HCT116 (cell line): Measurements from ENCODE around the gene PANK1. TPM values are rescaled to one million over a fixed set of nuclear protein-coding genes. Genes with fewer than 3 reads are reported as not detected.

Experiments used
- ATAC-seq: fragments of 200-7000 bp; cut with Tn5 transposase; 2 replicates; pipeline ENCODE4 v1.9.1; 2020; ENCODE audit warnings: mild to moderate bottlenecking, moderate library complexity
- BruUV-seq: library from RNA; stranded (reverse); fragments of 400-500 nt; replicated peaks from 2 replicates; lab custom pipeline; 2021; lab: Mats Ljungman, UMichigan
- CTCF ChIA-PET: fragments of 300-600 bp; sonication (Branson Sonifier 250); formaldehyde crosslinking; loops from one replicate; lab custom pipeline; 2021; ENCODE audit warnings: antibody characterized with exemption; lab: Charles Lee
- POLR2A ChIA-PET: fragments of 300-600, 350-600 bp; sonication (Branson Sonifier 250); formaldehyde crosslinking; loops from one replicate; lab custom pipeline; 2021; ENCODE audit warnings: antibody characterized with exemption; lab: Charles Lee
- RAD21 ChIA-PET, 2 experiments: fragments of 300-600 bp; sonication (Branson Sonifier 250); formaldehyde crosslinking; loops; one replicate each; lab custom pipeline; 2023; ENCODE audit warnings: low total read pairs in 2 of 2; ENCODE audit not compliant: uncharacterized antibody in 2 of 2, unreplicated experiment in 2 of 2, low non-redundant PET in 1 of 2; lab: Charles Lee
- DNase-seq: peaks from one replicate; pipeline ENCODE4 v3.0.0-alpha.2; 2010; ENCODE audit warnings: low read depth, low spot score
- H2AFZ ChIP-seq: fragments of 200-600 bp; shearing (Covaris generic), sonication (generic); 2 replicates; pipeline ENCODE4 v1.6.1; 2017; ENCODE audit warnings: low read depth, mixed run types, mixed read lengths, antibody characterized with exemption, low read length; ENCODE audit not compliant: poor library complexity, severe bottlenecking
- H3K27ac ChIP-seq: 2 replicates; pipeline ENCODE4 v1.5.1; 2012; ENCODE audit warnings: low read depth, low read length
- H3K27me3 ChIP-seq: fragments of 200-600 bp; sonication (generic); 2 replicates; pipeline ENCODE4 v1.6.1; 2016; ENCODE audit warnings: mixed run types, low read length, mixed read lengths; ENCODE audit not compliant: insufficient read depth
- H3K36me3 ChIP-seq, 2 experiments: fragments of 200-500 bp in 1 of 2; fragments of 200-600 bp in 1 of 2; sonication (Bioruptor generic) in 1 of 2; sonication (generic) in 1 of 2; 2 replicates each; pipeline versions ENCODE4 v1.5.1 to v1.6.1; 2014 to 2016; ENCODE audit warnings: low read length in 2 of 2, inconsistent platforms in 1 of 2, mixed read lengths in 1 of 2, mixed run types in 1 of 2; ENCODE audit not compliant: insufficient read depth in 2 of 2, control insufficient read depth in 1 of 2
- H3K4me1 ChIP-seq, 2 experiments: fragments of 200-600 bp in 1 of 2; sonication (generic) in 1 of 2; 2 replicates each; pipeline versions ENCODE4 v1.5.1 to v1.6.1; 2012 to 2017; ENCODE audit warnings: low read length in 2 of 2, inconsistent platforms in 1 of 2, mild to moderate bottlenecking in 1 of 2, mixed read lengths in 1 of 2, mixed run types in 1 of 2, moderate library complexity in 1 of 2; ENCODE audit not compliant: insufficient read depth in 2 of 2, control insufficient read depth in 1 of 2
- H3K4me2 ChIP-seq: fragments of 200-600 bp; sonication (generic); 2 replicates; pipeline ENCODE4 v1.6.1; 2017; ENCODE audit warnings: mixed run types, low read length, mixed read lengths
- H3K4me3 ChIP-seq, 2 experiments: fragments of 200-600 bp in 1 of 2; sonication (generic) in 1 of 2; replicated peaks in 1 of 2; 2 replicates each; pipeline ENCODE4 v1.5.1; 2011 to 2016; ENCODE audit warnings: low read length in 2 of 2, control low read depth in 1 of 2, low read depth in 1 of 2, mild to moderate bottlenecking in 1 of 2, mixed read lengths in 1 of 2, mixed run types in 1 of 2
- H3K79me2 ChIP-seq: fragments of 200-600 bp; sonication (generic); 2 replicates; pipeline ENCODE4 v1.6.1; 2017; ENCODE audit warnings: mild to moderate bottlenecking, mixed run types, low read length, moderate library complexity, mixed read lengths; ENCODE audit not compliant: insufficient read depth
- H3K9ac ChIP-seq: fragments of 200-600 bp; sonication (generic); 2 replicates; pipeline ENCODE4 v1.6.1; 2016; ENCODE audit warnings: low read length, mixed read lengths
- H3K9me2 ChIP-seq: fragments of 200-600 bp; sonication (generic), shearing (Covaris generic); 2 replicates; pipeline ENCODE4 v1.6.1; 2017; ENCODE audit warnings: mixed run types, mild to moderate bottlenecking, moderate library complexity; ENCODE audit not compliant: insufficient read depth
- H3K9me3 ChIP-seq, 2 experiments: fragments of 200-500 bp in 1 of 2; fragments of 200-600 bp in 1 of 2; sonication (Bioruptor generic) in 1 of 2; sonication (generic) in 1 of 2; 2 replicates each; pipeline ENCODE4 v1.6.1; 2014 to 2017; ENCODE audit warnings: low read length in 2 of 2, mixed read lengths in 2 of 2, inconsistent platforms in 1 of 2, low read depth in 1 of 2, mild to moderate bottlenecking in 1 of 2, mixed run types in 1 of 2, moderate library complexity in 1 of 2; ENCODE audit not compliant: control insufficient read depth in 1 of 2, insufficient read depth in 1 of 2
- H4K20me1 ChIP-seq: fragments of 200-600 bp; sonication (generic), shearing (Covaris generic); 2 replicates; pipeline ENCODE4 v1.6.1; 2017; ENCODE audit warnings: mixed run types, mild to moderate bottlenecking, moderate library complexity; ENCODE audit not compliant: insufficient read depth
- CBX3 ChIP-seq: IDR thresholded peaks from 2 replicates; pipeline ENCODE4 v1.6.1; 2012; ENCODE audit warnings: low read depth
- CEBPB ChIP-seq: IDR thresholded peaks from 2 replicates; pipeline ENCODE4 v1.6.1; 2012; ENCODE audit warnings: low read depth
- CTCF ChIP-seq, 3 experiments: fragments of 200-600 bp in 1 of 3; sonication (generic) in 1 of 3; IDR thresholded peaks in 2 of 3; conservative IDR thresholded peaks in 1 of 3; 2 replicates each; pipeline ENCODE4 v1.5.1; 2012 to 2017; ENCODE audit warnings: low read depth in 2 of 3, low read length in 2 of 3, antibody characterized with exemption in 1 of 3, borderline replicate concordance in 1 of 3, control low read depth in 1 of 3, mild to moderate bottlenecking in 1 of 3, mixed read lengths in 1 of 3, mixed run types in 1 of 3, moderate library complexity in 1 of 3; ENCODE audit not compliant: insufficient read depth in 1 of 3
- EGR1 ChIP-seq: IDR thresholded peaks from 2 replicates; pipeline ENCODE4 v1.6.1; 2012; ENCODE audit warnings: low read depth
- ELF1 ChIP-seq: IDR thresholded peaks from 2 replicates; pipeline ENCODE4 v1.6.1; 2012; ENCODE audit warnings: low read depth, borderline replicate concordance
- EZH2 ChIP-seq: fragments of 200-600 bp; sonication (generic); IDR thresholded peaks from 2 replicates; pipeline ENCODE4 v1.6.1; 2017; ENCODE audit warnings: antibody characterized with exemption, mixed run types
- EZH2phosphoT487 ChIP-seq: fragments of 200-600 bp; IDR thresholded peaks from 2 replicates; pipeline ENCODE4 v1.6.1; 2018; ENCODE audit warnings: antibody characterized with exemption, borderline replicate concordance
- POLR2A ChIP-seq: IDR thresholded peaks from 2 replicates; pipeline ENCODE4 v1.7.0; 2011; ENCODE audit warnings: borderline replicate concordance; ENCODE audit not compliant: insufficient read depth, insufficient read length; ENCODE audit errors: extremely low read depth
- POLR2AphosphoS5 ChIP-seq: IDR thresholded peaks from 2 replicates; pipeline ENCODE4 v1.6.1; 2011; ENCODE audit warnings: mild to moderate bottlenecking, low read depth, low read length, moderate library complexity
- RAD21 ChIP-seq: IDR thresholded peaks from 2 replicates; pipeline ENCODE4 v1.6.1; 2012; ENCODE audit warnings: low read depth, mild to moderate bottlenecking
- REST ChIP-seq: IDR thresholded peaks from 2 replicates; pipeline ENCODE4 v1.6.1; 2012; ENCODE audit warnings: low read depth
- SP1 ChIP-seq: IDR thresholded peaks from 2 replicates; pipeline ENCODE4 v1.6.1; 2012; ENCODE audit warnings: low read depth
- SRF ChIP-seq: IDR thresholded peaks from 2 replicates; pipeline ENCODE4 v1.6.1; 2012; ENCODE audit warnings: low read depth
- TCF7L2 ChIP-seq: IDR thresholded peaks from 2 replicates; pipeline ENCODE4 v1.7.0; 2011; ENCODE audit warnings: borderline replicate concordance, inconsistent platforms; ENCODE audit not compliant: insufficient read depth, insufficient read length; ENCODE audit errors: extremely low read depth
- YY1 ChIP-seq: IDR thresholded peaks from 2 replicates; pipeline ENCODE4 v1.6.1; 2011; ENCODE audit warnings: low read length, low read depth, moderate library complexity, mild to moderate bottlenecking; ENCODE audit not compliant: insufficient replicate concordance; ENCODE audit errors: extremely low read depth
- ZFX ChIP-seq: fragments of 450-650 bp; IDR thresholded peaks from 2 replicates; pipeline ENCODE4 v1.6.1; 2017
- ZNF274 ChIP-seq: fragments of 200-500 bp; sonication (Bioruptor generic); IDR thresholded peaks from 2 replicates; pipeline ENCODE4 v1.6.1; 2014; ENCODE audit warnings: mild to moderate bottlenecking, low read depth, low read length, inconsistent platforms
- intact Hi-C: fragments of 100-400 bp; cut with micrococcal nuclease; formaldehyde crosslinking; loops from 2 replicates; pipeline ENCODE4 v1.10.0; 2022
- total RNA-seq: library from RNA; stranded (reverse); gene quantifications from one replicate; pipeline ENCODE4 v1.2.1, GENCODE V29; 2021; ENCODE audit not compliant: unreplicated experiment
- TF ChIP-seq, protein P1 (sequence below): IDR thresholded peaks from 2 replicates; pipeline ENCODE4 v1.6.1; 2012
- TF ChIP-seq, protein P2 (sequence below): IDR thresholded peaks from 2 replicates; pipeline ENCODE4 v1.6.1; 2012
- TF ChIP-seq, protein P3 (sequence below): IDR thresholded peaks from 2 replicates; pipeline ENCODE4 v1.6.1; 2011; ENCODE audit warnings: mild to moderate bottlenecking, low read length, moderate library complexity; ENCODE audit not compliant: insufficient replicate concordance; ENCODE audit errors: extremely low read depth

Gene PANK1
- total RNA-seq, 1 experiment from 2014 or later = 6.4 TPM

DNA sequence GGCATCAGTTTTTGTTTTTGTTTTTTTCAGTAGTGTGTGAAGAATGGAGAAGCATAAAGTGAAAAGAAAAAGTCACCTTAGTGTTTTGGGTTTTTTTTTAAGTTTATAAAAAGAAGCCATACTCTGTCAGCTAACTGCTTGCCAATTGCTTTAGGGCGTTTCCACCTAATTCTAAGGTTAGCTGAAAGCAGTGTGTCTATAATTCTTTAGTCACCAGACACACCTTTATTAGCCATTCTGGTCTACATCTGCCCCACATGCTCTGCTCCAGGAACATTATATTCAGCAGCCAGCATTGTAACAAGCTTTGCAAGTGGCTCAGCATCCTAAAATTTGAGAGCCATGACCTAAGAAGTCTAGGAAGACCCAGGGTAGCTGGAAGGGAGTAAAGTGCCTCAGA is 95.5 kb downstream of the PANK1 start:
- no peak for TF ChIP-seq YY1
- no peak for TF ChIP-seq POLR2AphosphoS5
- TF ChIP-seq EZH2 = no peak
- TF ChIP-seq ZNF274 = no peak
- TF ChIP-seq REST = no peak
- TF ChIP-seq CTCF (IDR thresholded peaks at IDR 0.05 in 2 of 3, conservative IDR thresholded peaks at IDR 0.05 in 1 of 3; ENCODE audit: borderline replicate concordance in 1 of 3, insufficient read depth in 1 of 3, low read depth in 2 of 3, low read length in 2 of 3) = no peak
- TF ChIP-seq, protein P1, sequence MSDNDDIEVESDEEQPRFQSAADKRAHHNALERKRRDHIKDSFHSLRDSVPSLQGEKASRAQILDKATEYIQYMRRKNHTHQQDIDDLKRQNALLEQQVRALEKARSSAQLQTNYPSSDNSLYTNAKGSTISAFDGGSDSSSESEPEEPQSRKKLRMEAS = no peak
- TF ChIP-seq ELF1 = no peak
- no peak for TF ChIP-seq POLR2A
- no peak for TF ChIP-seq SRF
- no peak for TF ChIP-seq CEBPB
- TF ChIP-seq ZFX = no peak
- TF ChIP-seq, protein P2, sequence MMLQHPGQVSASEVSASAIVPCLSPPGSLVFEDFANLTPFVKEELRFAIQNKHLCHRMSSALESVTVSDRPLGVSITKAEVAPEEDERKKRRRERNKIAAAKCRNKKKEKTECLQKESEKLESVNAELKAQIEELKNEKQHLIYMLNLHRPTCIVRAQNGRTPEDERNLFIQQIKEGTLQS = no peak
- TF ChIP-seq EZH2phosphoT487 = no peak
- TF ChIP-seq, protein P3, sequence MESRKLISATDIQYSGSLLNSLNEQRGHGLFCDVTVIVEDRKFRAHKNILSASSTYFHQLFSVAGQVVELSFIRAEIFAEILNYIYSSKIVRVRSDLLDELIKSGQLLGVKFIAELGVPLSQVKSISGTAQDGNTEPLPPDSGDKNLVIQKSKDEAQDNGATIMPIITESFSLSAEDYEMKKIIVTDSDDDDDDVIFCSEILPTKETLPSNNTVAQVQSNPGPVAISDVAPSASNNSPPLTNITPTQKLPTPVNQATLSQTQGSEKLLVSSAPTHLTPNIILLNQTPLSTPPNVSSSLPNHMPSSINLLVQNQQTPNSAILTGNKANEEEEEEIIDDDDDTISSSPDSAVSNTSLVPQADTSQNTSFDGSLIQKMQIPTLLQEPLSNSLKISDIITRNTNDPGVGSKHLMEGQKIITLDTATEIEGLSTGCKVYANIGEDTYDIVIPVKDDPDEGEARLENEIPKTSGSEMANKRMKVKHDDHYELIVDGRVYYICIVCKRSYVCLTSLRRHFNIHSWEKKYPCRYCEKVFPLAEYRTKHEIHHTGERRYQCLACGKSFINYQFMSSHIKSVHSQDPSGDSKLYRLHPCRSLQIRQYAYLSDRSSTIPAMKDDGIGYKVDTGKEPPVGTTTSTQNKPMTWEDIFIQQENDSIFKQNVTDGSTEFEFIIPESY = no peak
- no peak for TF ChIP-seq EGR1
- no peak for TF ChIP-seq RAD21
- no peak for TF ChIP-seq TCF7L2
- TF ChIP-seq CBX3 = no peak
- no peak for TF ChIP-seq SP1
- Histone ChIP-seq H4K20me1 (no peaks in the 10 kb centered on the region), H3K9me2 (no peaks in the 10 kb centered on the region), H3K36me3 (no peaks in the 10 kb centered on the region), H3K4me1 (peaks cover 0 to 20% of the 10 kb centered on the region in 2 experiments; a peak in 2 of 4 replicates), H3K4me2 (no peak overlapping the region), H3K9ac (no peak overlapping the region), H3K27me3 (no peaks in the 10 kb centered on the region), H3K9me3 (no peaks in the 10 kb centered on the region), H3K79me2 (no peaks in the 10 kb centered on the region), H2AFZ (no peak overlapping the region), H3K4me3 (no peak overlapping the region), H3K27ac (no peak overlapping the region)
- ChIA-PET CTCF (no interaction called here), POLR2A (no interaction called here), RAD21 (no interaction called here)
- intact Hi-C loops = no loop called here
- DNase-seq = no peak
- ATAC-seq = no peak
- BruUV-seq = no TSS peak
